SK-N-SH (cell line): ENCODE measurements around the gene CPVL.

Experiments used
- EP300 ChIP-seq, 2 experiments: IDR thresholded peaks; 2 replicates each; pipeline versions ENCODE4 v1.4.0 to v1.6.1; 2012; ENCODE audit warnings: borderline replicate concordance in 1 of 2, low read depth in 1 of 2, low read length in 1 of 2
- EZH2phosphoT487 ChIP-seq: fragments of 200-600 bp; sonication (generic); IDR thresholded peaks from 2 replicates; pipeline ENCODE4 v1.6.1; 2017; ENCODE audit warnings: low read depth, mixed run types, mild to moderate bottlenecking, antibody characterized with exemption, moderate library complexity, borderline replicate concordance
- GATA2 ChIP-seq: sonication (generic); formaldehyde crosslinking; IDR thresholded peaks from 2 replicates; pipeline ENCODE4 v1.5.0; 2020; ENCODE audit warnings: mild to moderate bottlenecking, missing genetic modification reagents
- MXI1 ChIP-seq: IDR thresholded peaks from 2 replicates; pipeline ENCODE4 v1.6.1; 2012; ENCODE audit warnings: mild to moderate bottlenecking, low read depth, low read length, improper control_type of control experiment
- RAD21 ChIP-seq: IDR thresholded peaks from 2 replicates; pipeline ENCODE4 v1.6.1; 2012; ENCODE audit warnings: mild to moderate bottlenecking, low read length
- TF ChIP-seq, protein P1 (sequence below): fragments of 200-600 bp; sonication (generic); IDR thresholded peaks from 2 replicates; pipeline ENCODE4 v1.6.1; 2017; ENCODE audit warnings: antibody characterized with exemption, mild to moderate bottlenecking, moderate library complexity

DNA sequence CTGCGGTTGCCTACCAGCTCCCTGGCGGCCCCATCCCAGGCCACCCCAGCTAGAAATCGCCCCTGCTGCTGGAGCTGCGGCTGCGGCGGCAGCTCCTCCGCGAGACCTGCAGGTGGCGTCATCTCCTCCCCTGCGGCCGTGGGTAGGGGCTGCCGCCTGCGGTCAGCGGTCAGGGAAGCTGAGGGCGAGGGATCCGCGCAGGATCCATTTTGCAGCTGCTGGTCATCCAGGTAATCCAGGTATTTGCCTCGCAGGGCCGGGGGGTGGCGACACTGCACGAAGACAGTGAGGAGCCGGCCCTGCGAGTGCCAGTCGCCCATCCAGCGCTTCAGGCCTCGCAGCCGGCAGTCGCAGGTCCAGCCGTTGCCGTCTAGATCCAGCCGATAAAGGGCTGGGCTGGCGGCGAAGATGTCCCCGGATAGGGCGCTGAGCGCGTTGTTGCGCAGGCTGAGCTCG, 189.7 kb downstream of the CPVL start:
- TF ChIP-seq EP300 (IDR thresholded peaks at IDR 0.05; ENCODE audit: borderline replicate concordance in 1 of 2, low read depth in 1 of 2, low read length in 1 of 2) (peak in 1 of 2 experiments; percentile 46; a peak in 1 of 4 replicates), GATA2 (CRISPR knock-in tag) (peak; percentile 98), EZH2phosphoT487 (no peak), MXI1 (no peak), RAD21 (peak; percentile 64)
- TF ChIP-seq, protein P1, sequence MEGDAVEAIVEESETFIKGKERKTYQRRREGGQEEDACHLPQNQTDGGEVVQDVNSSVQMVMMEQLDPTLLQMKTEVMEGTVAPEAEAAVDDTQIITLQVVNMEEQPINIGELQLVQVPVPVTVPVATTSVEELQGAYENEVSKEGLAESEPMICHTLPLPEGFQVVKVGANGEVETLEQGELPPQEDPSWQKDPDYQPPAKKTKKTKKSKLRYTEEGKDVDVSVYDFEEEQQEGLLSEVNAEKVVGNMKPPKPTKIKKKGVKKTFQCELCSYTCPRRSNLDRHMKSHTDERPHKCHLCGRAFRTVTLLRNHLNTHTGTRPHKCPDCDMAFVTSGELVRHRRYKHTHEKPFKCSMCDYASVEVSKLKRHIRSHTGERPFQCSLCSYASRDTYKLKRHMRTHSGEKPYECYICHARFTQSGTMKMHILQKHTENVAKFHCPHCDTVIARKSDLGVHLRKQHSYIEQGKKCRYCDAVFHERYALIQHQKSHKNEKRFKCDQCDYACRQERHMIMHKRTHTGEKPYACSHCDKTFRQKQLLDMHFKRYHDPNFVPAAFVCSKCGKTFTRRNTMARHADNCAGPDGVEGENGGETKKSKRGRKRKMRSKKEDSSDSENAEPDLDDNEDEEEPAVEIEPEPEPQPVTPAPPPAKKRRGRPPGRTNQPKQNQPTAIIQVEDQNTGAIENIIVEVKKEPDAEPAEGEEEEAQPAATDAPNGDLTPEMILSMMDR: peak; percentile 75
